Loucy (cell line): Measurements from ENCODE around the gene RAB44.

ENCODE experiments used
- H2AFZ ChIP-seq: fragments of 200-600 bp; sonication (generic); 2 replicates; pipeline ENCODE4 v1.6.0; 2016; ENCODE audit warnings: antibody characterized with exemption, mild to moderate bottlenecking, low read length, moderate library complexity
- H3F3A ChIP-seq: fragments of 200-600 bp; 2 replicates; pipeline ENCODE4 v1.6.0; 2016; ENCODE audit warnings: antibody characterized with exemption, low read depth, mild to moderate bottlenecking
- H3K27me3 ChIP-seq: fragments of 200-600 bp; sonication (generic); 2 replicates; pipeline ENCODE4 v1.6.1; 2014; ENCODE audit warnings: low read length, mild to moderate bottlenecking; ENCODE audit not compliant: insufficient read depth, poor library complexity, severe bottlenecking
- H3K36me3 ChIP-seq: fragments of 200-600 bp; sonication (generic); 2 replicates; pipeline ENCODE4 v1.6.1; 2016; ENCODE audit warnings: low read length; ENCODE audit not compliant: insufficient read depth
- H3K4me1 ChIP-seq: fragments of 200-600 bp; sonication (generic); 2 replicates; pipeline ENCODE4 v1.5.1; 2014; ENCODE audit warnings: low read length, mild to moderate bottlenecking; ENCODE audit not compliant: insufficient read depth, poor library complexity, severe bottlenecking
- H3K4me2 ChIP-seq: fragments of 200-600 bp; sonication (generic); 2 replicates; pipeline ENCODE4 v1.6.0; 2014; ENCODE audit warnings: antibody characterized with exemption, low read length, low read depth, mild to moderate bottlenecking; ENCODE audit not compliant: poor library complexity, severe bottlenecking
- H3K4me3 ChIP-seq: fragments of 200-600 bp; sonication (generic); 2 replicates; pipeline ENCODE4 v1.5.1; 2014; ENCODE audit warnings: low read length, mild to moderate bottlenecking, mixed read lengths; ENCODE audit not compliant: poor library complexity, severe bottlenecking
- H3K79me2 ChIP-seq: fragments of 200-600 bp; sonication (generic); 2 replicates; pipeline ENCODE4 v1.6.1; 2014; ENCODE audit warnings: low read length; ENCODE audit not compliant: insufficient read depth
- H3K9ac ChIP-seq: fragments of 200-600 bp; sonication (generic); 2 replicates; pipeline ENCODE4 v1.6.0; 2014; ENCODE audit warnings: mild to moderate bottlenecking, low read depth, low read length, moderate library complexity; ENCODE audit not compliant: poor library complexity, severe bottlenecking
- H3K9me2 ChIP-seq: fragments of 200-600 bp; sonication (generic); replicated peaks from 2 replicates; pipeline ENCODE4 v1.6.1; 2016; ENCODE audit warnings: low read depth, low read length, mixed read lengths
- H3K9me3 ChIP-seq: fragments of 200-600 bp; sonication (generic); 2 replicates; pipeline ENCODE4 v1.6.1; 2014; ENCODE audit warnings: mild to moderate bottlenecking, antibody characterized with exemption, low read length, low read depth; ENCODE audit not compliant: insufficient read depth
- H4K20me1 ChIP-seq: fragments of 200-600 bp; sonication (generic); 2 replicates; pipeline ENCODE4 v1.6.0; 2014; ENCODE audit warnings: antibody characterized with exemption, low read length, mild to moderate bottlenecking; ENCODE audit not compliant: insufficient read depth, poor library complexity, severe bottlenecking
- EZH2phosphoT487 ChIP-seq: fragments of 200-600 bp; IDR thresholded peaks from 2 replicates; pipeline ENCODE4 v1.6.1; 2018; ENCODE audit warnings: antibody characterized with exemption, mild to moderate bottlenecking, moderate library complexity, borderline replicate concordance
- TF ChIP-seq, protein P1 (sequence below): fragments of 200-600 bp; sonication (generic); conservative IDR thresholded peaks from 2 replicates; pipeline ENCODE4 v1.5.1; 2014; ENCODE audit warnings: mild to moderate bottlenecking, antibody characterized with exemption, low read length

RAB44 gene

GRCh38 chr6:36752886-36753506 lies 55.4 kb downstream of the RAB44 start:
- Histone ChIP-seq H4K20me1 (no peaks in the 10 kb centered on the region), H3K36me3 (no peaks in the 10 kb centered on the region), H3K27me3 (no peaks in the 10 kb centered on the region), H2AFZ (no peak overlapping the region), H3K4me1 (peaks cover 8% of the 10 kb centered on the region), H3K9ac (no peak overlapping the region), H3K9me3 (no peaks in the 10 kb centered on the region), H3K4me2 (no peak overlapping the region), H3F3A (no peaks in the 10 kb centered on the region), H3K79me2 (no peaks in the 10 kb centered on the region), H3K4me3 (no peak overlapping the region), H3K9me2 (no peaks in the 10 kb centered on the region)
- TF ChIP-seq, protein P1, sequence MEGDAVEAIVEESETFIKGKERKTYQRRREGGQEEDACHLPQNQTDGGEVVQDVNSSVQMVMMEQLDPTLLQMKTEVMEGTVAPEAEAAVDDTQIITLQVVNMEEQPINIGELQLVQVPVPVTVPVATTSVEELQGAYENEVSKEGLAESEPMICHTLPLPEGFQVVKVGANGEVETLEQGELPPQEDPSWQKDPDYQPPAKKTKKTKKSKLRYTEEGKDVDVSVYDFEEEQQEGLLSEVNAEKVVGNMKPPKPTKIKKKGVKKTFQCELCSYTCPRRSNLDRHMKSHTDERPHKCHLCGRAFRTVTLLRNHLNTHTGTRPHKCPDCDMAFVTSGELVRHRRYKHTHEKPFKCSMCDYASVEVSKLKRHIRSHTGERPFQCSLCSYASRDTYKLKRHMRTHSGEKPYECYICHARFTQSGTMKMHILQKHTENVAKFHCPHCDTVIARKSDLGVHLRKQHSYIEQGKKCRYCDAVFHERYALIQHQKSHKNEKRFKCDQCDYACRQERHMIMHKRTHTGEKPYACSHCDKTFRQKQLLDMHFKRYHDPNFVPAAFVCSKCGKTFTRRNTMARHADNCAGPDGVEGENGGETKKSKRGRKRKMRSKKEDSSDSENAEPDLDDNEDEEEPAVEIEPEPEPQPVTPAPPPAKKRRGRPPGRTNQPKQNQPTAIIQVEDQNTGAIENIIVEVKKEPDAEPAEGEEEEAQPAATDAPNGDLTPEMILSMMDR, result no peak
- TF ChIP-seq EZH2phosphoT487, result no peak

GRCh38 chr6:36753671-36754405 lies 56.2 kb downstream of the RAB44 start:
- H3K4me2 ChIP-seq, result no peak overlapping the region
- H2AFZ ChIP-seq, result no peak overlapping the region
- no peaks in the 10 kb centered on the region for H3K36me3 ChIP-seq
- H3K4me1 ChIP-seq, result peaks cover 8% of the 10 kb centered on the region
- H3K9me2 ChIP-seq, result no peaks in the 10 kb centered on the region
- TF ChIP-seq, protein P1, result no peak
- TF ChIP-seq EZH2phosphoT487, result no peak
- no peaks in the 10 kb centered on the region for H3F3A ChIP-seq
- no peaks in the 10 kb centered on the region for H4K20me1 ChIP-seq
- H3K79me2 ChIP-seq, result no peaks in the 10 kb centered on the region
- H3K27me3 ChIP-seq, result no peaks in the 10 kb centered on the region
- no peak overlapping the region for H3K9ac ChIP-seq
- H3K4me3 ChIP-seq, result no peak overlapping the region
- H3K9me3 ChIP-seq, result no peaks in the 10 kb centered on the region

GRCh38 chr6:36754582-36755434 lies 57.2 kb downstream of the RAB44 start:
- peaks cover 8% of the 10 kb centered on the region for H3K4me1 ChIP-seq
- no peaks in the 10 kb centered on the region for H3K79me2 ChIP-seq
- H3F3A ChIP-seq, result no peaks in the 10 kb centered on the region
- no peak overlapping the region for H3K9ac ChIP-seq
- H3K4me2 ChIP-seq, result no peak overlapping the region
- no peaks in the 10 kb centered on the region for H3K27me3 ChIP-seq
- no peaks in the 10 kb centered on the region for H3K9me2 ChIP-seq
- no peak overlapping the region for H2AFZ ChIP-seq
- no peaks in the 10 kb centered on the region for H3K9me3 ChIP-seq
- no peaks in the 10 kb centered on the region for H4K20me1 ChIP-seq
- H3K36me3 ChIP-seq, result no peaks in the 10 kb centered on the region
- TF ChIP-seq, protein P1, result no peak
- TF ChIP-seq EZH2phosphoT487, result no peak
- H3K4me3 ChIP-seq, result no peak overlapping the region
